Neural cell (in vitro differentiated cells): ENCODE measurements around the gene RASA1.
"Not testable (repeated sequence)": the region's sequence is repeated elsewhere in the genome, so short reads cannot be mapped to it uniquely, and the experiment has no call there.

Experiments
- CTCF ChIP-seq: fragments of 450-650 bp; IDR thresholded peaks from 2 replicates; pipeline ENCODE4 v1.5.1; 2014; ENCODE audit warnings: antibody characterized with exemption, mild to moderate bottlenecking, moderate library complexity; ENCODE audit not compliant: poor library complexity, severe bottlenecking
- EP300 ChIP-seq: fragments of 450-650 bp; conservative IDR thresholded peaks from 2 replicates; pipeline ENCODE4 v1.6.1; 2014; ENCODE audit warnings: antibody characterized with exemption, mild to moderate bottlenecking, moderate library complexity; ENCODE audit not compliant: poor library complexity, severe bottlenecking
- EZH2 ChIP-seq: fragments of 200-600, 300-800 bp; shearing (Covaris generic), sonication (generic); IDR thresholded peaks from 2 replicates; pipeline ENCODE4 v1.6.1; 2014; ENCODE audit warnings: antibody characterized with exemption, low read length, borderline replicate concordance, mild to moderate bottlenecking; ENCODE audit not compliant: insufficient read depth, poor library complexity, severe bottlenecking
- POLR2AphosphoS5 ChIP-seq: IDR thresholded peaks from 2 replicates; pipeline ENCODE4 v1.6.1; 2012
- RAD21 ChIP-seq: fragments of 450-650 bp; conservative IDR thresholded peaks from 2 replicates; pipeline ENCODE4 v1.6.1; 2014; ENCODE audit warnings: antibody characterized with exemption, mild to moderate bottlenecking, moderate library complexity
- REST ChIP-seq: IDR thresholded peaks from 2 replicates; pipeline ENCODE4 v1.6.1; 2012; ENCODE audit warnings: borderline replicate concordance
- SMC3 ChIP-seq: fragments of 450-650 bp; conservative IDR thresholded peaks from 2 replicates; pipeline ENCODE4 v1.6.1; 2014; ENCODE audit warnings: antibody characterized with exemption, mild to moderate bottlenecking, moderate library complexity; ENCODE audit not compliant: poor library complexity
- TAF1 ChIP-seq: IDR thresholded peaks from 2 replicates; pipeline ENCODE4 v1.6.1; 2012; ENCODE audit warnings: low read depth

DNA sequence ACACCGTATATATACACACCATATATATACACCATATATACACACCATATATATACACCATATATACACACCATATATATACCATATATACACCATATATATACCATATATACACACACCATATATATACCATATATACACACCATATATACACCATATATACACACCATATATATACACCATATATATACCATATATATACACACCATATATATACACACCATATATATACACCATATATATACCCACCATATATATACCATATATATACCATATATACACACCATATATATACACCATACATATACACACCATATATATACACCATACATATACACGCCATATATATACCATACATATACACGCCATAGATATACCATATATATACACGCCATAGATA, 19.6 kb downstream of the RASA1 start:
- TF ChIP-seq CTCF, RAD21, REST, EP300, POLR2AphosphoS5, EZH2, TAF1, SMC3: not testable (repeated sequence)
